Measurements from ENCODE around the gene INPP4B.
"Not testable (repeated sequence)": the region's sequence is repeated elsewhere in the genome, so short reads cannot be mapped to it uniquely, and the experiment has no call there.

Gene INPP4B

DNA sequence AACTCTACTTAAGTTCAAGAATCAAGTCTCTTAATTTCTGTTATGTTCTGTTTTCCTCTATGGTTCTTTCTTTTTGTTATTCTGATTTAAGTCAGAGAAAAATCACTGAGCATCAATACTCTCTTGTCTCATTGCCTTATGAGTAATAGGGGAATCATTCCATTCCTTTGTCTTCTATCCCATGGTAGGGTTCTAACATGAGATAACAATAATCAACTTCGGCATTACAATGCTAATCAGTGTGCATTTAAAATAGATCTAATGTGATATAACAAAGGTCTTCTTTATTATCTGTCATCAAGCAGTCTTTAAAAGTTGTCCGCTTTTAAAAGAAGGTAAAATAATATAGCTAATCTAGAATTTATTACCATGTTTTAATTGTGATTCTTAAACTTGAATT is 762.8 kb downstream of the INPP4B start:
- DNase-seq (ENCODE audit: low read depth): no peak

DNA sequence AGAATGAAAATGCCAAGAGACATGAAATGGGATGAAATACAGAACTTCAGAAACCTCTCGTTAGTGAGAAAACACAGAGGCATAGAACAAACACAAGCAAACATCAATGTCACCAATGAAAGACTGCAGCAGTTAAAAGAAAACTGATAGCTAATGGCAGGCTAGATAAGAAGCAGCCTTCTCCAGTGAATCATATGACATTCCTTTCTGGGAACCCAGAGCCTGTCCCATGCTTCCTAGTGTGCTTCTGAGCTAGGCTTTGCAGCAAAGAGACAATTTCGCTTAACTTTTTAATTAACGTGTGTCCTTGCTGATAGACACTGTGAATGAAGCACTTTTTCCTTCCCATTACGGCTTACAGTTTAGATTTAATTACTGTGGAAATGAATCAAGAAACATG is 765.1 kb downstream of the INPP4B start:
- no peak for DNase-seq (ENCODE audit: low read depth)

DNA sequence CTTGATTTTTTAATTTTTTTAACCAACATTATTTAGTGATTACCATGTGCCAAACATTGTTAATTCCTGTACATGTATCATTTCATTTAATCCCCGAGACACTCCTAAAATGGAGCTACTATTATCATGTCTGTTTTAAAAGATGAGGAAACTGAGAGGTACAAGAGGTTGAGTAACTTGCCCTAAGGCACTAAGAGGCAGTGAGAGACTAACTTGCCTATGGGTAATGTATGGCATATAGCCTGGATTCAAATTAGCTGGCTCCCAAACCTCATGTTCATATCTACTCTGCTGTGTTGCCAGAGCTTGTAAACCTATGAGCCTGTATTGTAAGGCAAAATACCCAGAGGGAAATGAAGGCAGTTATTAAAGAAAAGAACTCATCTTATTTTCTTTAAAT is 766.1 kb downstream of the INPP4B start:
- no peak for DNase-seq (ENCODE audit: low read depth)

DNA sequence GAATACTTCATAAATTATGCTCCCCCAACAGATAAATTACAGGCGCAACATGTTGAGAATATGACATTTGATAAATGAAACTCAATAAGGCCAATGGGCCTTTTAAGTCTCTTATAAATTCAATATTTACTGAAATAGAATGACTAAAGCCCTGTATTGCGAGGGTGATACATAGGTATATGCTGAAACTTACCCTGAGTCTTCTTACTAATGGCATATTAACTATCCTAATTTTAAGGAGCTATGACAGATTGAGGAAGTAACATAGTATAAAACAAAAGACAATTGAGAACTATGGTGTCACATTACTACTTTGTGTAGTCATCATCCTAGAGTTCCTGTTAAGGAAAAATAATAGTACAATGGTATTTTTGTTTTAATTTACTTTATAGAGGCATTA is 769.1 kb downstream of the INPP4B start:
- DNase-seq (ENCODE audit: low read depth): no peak

DNA sequence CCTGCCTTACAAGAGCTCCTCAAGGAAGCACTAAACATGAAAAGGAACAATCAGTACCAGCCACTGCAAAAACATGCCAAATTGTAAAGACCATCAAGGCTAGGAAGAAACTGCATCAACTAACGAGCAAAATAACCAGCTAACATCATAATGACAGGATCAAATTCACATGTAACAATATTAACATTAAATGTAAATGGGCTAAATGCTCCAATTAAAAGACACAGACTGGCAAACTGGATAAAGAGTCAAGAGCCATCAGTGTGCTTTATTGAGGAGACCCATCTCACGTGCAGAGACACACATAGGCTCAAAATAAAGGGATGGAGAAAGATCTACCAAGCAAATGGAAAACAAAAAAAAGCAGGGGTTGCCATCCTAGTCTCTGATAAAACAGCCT is 777.8 kb downstream of the INPP4B start:
- not testable (repeated sequence) for DNase-seq (ENCODE audit: low read depth)

GRCh38 chr4:142066562-142066961 is 779.5 kb downstream of the INPP4B start:
- not testable (repeated sequence) for DNase-seq (ENCODE audit: low read depth)

DNA sequence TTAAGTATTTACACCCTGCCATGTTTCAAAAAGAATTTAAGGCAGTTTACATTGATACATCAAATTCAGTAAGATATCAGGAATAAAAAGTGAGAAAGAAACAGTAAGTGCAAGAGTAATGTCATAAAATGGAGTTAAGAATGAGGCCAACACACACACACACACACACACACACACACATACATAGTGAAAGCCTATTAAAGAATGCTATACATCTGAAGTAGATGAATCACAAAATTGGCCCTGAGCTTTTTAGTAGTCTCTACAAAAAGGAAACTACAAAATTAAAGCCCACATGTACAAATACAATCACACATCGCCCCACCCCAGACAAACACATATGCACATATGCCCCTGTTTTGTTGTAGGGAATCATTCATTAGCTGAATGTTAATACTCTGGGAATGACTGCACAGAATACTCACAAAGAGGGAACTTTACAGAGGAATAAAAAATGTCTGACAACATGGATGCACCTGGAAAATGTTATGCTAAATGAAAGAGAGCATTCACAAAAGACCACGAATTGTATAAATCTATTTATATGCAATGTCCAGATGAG is 780.9 kb downstream of the INPP4B start:
- no peak for DNase-seq (ENCODE audit: low read depth)

GRCh38 chr4:142064181-142064580 is 781.9 kb downstream of the INPP4B start:
- no peak for DNase-seq (ENCODE audit: low read depth)

DNA sequence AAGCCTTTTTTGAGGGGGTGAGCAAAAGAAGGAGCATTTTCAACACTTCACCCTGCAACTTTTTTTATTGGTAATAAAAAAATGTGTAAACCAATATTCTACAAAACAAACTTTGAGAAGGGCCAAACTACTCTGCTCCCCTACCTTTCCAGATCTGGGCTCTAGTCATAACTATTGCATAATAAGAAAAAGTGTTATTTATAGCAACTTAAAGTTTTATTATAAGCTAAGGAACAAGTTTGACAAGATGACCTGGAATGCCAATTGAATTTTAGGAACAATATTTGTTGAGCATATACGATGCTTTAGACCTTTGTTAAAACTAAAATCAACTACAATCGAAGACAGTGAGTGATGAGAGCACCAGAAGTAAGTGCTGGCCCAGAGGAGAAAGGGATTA is 800.1 kb downstream of the INPP4B start:
- no peak for DNase-seq (ENCODE audit: low read depth)

- no peak for DNase-seq (ENCODE audit: low read depth)
Measured at GRCh38 chr4:142044271-142044670, 801.8 kb downstream of the INPP4B start.

GRCh38 chr4:142043509-142043908 is 802.6 kb downstream of the INPP4B start:
- no peak for DNase-seq (ENCODE audit: low read depth)

DNA sequence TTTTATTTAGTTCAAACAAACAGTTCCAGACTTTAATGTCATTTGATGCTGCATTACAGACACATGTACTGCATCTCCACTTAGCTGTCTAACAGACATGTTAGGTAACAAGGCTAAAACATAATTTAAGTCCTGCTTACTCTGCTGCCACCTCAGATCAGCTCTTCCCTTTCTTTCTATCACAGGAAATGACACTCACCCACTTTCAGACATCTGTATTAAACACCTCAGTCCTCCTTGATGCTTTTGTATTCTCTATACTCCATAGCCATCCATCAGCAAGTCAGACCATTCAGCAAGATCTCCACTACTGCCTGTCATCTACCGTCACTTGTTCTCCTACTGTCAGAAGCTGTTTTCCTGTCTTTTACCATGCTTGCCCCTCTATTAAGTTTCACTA is 804.3 kb downstream of the INPP4B start:
- no peak for DNase-seq (ENCODE audit: low read depth)

DNA sequence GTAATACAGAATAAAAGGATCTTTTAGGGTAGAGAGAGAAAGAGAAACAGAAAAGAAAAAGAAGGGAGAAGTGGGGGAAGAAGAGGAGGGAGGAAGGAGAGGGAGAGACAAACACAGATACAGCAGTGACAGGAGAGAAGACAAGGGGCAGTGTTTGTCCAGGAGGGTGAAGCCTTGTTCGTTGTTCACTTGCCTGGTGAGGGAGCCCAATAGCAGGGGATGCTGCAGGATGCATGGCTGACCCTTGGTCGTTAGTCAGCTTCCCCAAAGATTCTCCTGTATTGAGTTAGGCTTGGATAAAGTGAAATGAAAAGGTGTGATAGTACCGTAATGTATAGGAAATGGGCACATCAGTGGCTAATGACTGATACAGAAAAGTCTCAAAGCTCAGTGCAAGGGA is 806.1 kb downstream of the INPP4B start:
- no peak for DNase-seq (ENCODE audit: low read depth)

- DNase-seq (ENCODE audit: low read depth): no peak
Measured at GRCh38 chr4:142036795-142037583, 809.1 kb downstream of the INPP4B start.

DNA sequence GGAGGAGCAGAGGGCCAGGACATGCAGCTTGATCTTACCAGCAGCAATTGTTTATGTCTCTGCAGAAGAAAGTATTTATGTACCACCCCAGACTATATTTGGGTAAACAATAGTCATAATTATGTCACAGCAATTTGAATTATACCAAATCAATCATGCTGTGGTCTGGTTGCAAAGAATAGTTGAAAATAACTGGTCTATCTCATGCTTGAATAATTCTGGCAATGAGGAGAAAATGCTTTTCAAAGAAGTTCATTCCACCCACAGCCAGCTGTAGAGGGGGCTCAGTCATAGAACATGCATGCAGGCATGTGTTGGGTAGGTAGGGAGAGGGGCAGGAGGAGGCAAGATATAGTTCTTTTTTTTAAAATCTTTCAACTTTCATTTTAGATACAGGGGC is 810.5 kb downstream of the INPP4B start:
- no peak for DNase-seq (ENCODE audit: low read depth)

GRCh38 chr4:142034101-142034500 is 812.0 kb downstream of the INPP4B start:
- DNase-seq (ENCODE audit: low read depth): no peak

- DNase-seq (ENCODE audit: low read depth): no peak
Measured at GRCh38 chr4:142030010-142030409, 816.1 kb downstream of the INPP4B start.

GRCh38 chr4:142021761-142022160 is 824.3 kb downstream of the INPP4B start:
- DNase-seq (ENCODE audit: low read depth): no peak

GRCh38 chr4:142021181-142021580 is 824.9 kb downstream of the INPP4B start:
- no peak for DNase-seq (ENCODE audit: low read depth)

DNA sequence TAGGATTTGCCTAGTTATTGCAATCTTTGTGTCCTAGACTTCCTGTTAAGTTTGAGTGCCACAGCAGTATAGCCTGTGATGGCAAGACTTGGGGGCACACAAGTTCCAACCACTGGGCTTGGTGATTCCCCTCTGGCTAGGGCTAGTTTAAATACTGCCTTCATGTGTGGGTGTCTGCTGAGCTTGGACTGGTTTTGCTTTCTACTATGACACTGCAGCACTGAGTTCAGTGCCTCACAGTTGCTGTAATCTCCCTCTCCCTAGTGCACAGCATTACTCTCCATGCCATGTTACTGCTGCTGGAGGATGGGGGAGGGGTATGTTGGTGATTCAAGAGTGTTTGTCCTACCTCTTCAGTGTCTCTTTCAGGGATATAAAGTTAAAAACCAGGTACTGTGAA is 830.1 kb downstream of the INPP4B start:
- no peak for DNase-seq (ENCODE audit: low read depth)

DNA sequence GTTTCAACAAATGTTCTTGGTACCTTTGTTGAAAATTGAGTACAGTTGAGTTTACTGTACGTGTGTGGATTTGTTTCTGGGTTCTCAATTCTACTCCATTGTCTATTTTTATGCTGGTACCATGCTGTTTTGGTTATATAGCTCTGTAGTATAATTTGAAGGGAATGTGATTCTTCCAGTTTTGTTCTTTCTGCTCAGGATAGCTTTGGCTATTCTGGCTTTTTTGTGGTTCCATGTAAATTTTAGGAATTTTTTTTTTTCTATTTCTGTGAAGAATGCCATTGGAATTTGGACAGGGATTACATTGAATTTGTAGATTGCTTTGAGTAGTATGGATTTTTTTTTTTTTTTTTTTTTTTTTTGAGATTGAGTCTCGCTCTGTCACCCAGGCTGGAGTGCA is 836.4 kb downstream of the INPP4B start:
- DNase-seq (ENCODE audit: low read depth): no peak

DNA sequence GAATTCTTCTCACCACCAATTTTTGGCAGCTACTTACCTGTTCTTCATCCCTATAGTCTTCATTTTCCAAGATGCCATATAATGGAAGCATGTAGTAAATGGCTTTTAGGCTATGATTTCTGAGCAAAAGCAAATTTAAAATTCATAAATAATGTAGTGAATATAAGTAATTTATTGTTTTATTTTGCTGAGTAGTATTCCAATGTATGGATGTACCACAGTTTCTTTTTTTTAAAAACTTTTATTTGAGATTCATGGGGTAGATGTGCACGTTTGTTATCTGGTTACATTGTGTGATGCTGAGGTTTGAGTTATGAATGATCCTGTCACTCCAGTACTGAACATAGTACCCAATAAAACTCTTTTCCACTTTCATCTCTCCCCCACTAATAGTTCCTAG is 840.6 kb downstream of the INPP4B start:
- no peak for DNase-seq (ENCODE audit: low read depth)

DNA sequence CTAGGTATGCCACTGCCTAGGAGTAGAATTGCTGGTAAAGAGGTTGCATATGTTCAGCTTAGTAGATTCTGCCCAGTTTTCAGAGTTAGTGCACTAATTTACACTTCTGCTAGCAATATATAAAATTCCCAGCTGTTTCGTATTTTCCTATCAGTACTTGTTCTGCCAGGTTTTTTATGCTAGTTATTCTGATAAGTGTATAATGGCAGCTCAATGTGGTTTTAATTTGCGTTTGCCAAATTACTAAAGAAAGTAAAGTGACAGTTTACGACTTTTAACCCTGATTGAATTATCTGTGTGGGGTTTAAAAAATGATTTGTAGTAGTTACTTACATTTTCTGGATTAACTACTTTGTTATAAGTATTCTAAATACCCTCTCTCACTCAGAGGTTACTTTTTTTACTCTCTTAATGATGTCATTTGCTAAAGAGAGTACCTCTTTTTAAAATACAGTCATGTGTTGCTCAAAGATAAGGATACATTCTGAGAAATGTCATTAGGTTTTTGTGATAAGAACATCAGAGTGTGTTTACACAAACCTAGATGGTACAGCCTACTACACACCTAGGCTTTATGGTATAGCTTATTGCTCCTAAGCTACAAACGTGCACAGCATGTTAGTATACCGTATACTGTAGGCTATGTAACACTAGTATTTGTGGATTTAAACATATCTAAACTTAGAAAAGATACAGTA is 846.5 kb downstream of the INPP4B start:
- no peak for DNase-seq (ENCODE audit: low read depth)
